ENCODE data around the gene STK38. TPM values are rescaled to one million over a fixed set of nuclear protein-coding genes. Genes with fewer than 3 reads are reported as not detected.

The STK38 gene
- total and polyA plus RNA-seq, 3 experiments from 2014 or later, result 44.9 to 110 (median 47.6) TPM

DNA sequence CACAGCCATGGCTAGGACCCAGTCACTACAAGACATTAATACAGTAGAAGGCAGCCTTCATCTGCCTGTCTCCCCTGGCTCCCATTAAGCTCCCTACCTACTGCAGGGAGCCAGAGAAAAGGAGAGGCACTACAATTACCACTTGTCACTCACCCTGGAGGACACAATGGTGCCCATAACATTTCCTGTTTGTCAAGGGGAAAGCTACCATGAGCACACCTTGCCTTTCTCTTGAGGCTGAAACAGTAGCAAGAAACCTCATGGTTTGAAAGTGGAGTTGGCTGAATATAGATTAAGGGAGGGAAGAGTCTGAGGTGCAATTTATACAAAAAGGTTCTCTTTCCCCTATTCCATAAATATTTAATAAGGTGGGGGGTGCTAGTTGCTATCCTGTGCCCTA is 27.9 kb downstream of the STK38 start:
- H3K36me3 Mint-ChIP-seq, result peaks cover 15 to 92% (median 26%) of the 10 kb centered on the region in 3 donors
- peaks cover 49 to 81% (median 60%) of the 10 kb centered on the region in 3 donors for H3K4me1 Mint-ChIP-seq
- Histone ChIP-seq H3K4me1 (ENCODE audit: insufficient read depth, low read length) (peaks cover 47% of the 10 kb centered on the region), H3K27ac (ENCODE audit: low read depth, low read length) (no peak overlapping the region), H3K36me3 (ENCODE audit: insufficient read depth, low read length) (peaks cover 71% of the 10 kb centered on the region), H3K9me3 (ENCODE audit: low read length) (no peaks in the 10 kb centered on the region), H3K27me3 (ENCODE audit: insufficient read depth, low read length, poor library complexity, severe bottlenecking) (no peaks in the 10 kb centered on the region), H3K4me3 (ENCODE audit: low read length) (no peak overlapping the region)
- no peaks in the 10 kb centered on the region for H3K9me3 Mint-ChIP-seq
- no peak for DNase-seq
- no peak overlapping the region for H3K4me3 Mint-ChIP-seq
- H3K27ac Mint-ChIP-seq, result peak overlapping the region in 7 of 8 donors; percentile 2 to 55 (median 28)
- ChIA-PET POLR2A (no interaction called here), CTCF (interaction anchor here (1.4 to 2.5 kb wide), 3 partner anchors 8 to 96 kb away, joined by 3 to 5 read pairs (median 4); no protein-coding TSS in a partner anchor)
- no peaks in the 10 kb centered on the region for H3K27me3 Mint-ChIP-seq

DNA sequence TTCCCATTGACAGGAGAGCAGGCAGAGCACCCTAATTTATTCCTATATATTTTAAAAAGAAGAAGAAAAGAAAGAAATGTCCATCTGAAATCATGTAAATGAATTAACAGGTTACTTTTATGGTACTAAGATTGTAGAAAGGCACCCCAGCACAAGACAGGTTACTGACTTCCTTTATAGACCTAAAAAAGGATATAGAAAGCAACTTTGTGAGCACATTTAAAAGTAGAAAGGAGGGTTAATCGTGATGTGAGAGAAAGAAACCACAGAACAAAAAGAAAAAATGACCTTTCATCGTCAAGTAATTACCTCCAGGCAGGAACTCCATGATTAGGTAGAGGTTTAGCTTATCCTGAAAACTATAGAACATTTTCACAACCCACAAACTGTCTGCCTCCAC is 29.9 kb downstream of the STK38 start:
- Mint-ChIP-seq H3K27ac (peak overlapping the region in 5 of 8 donors; percentile 24 to 56 (median 33)), H3K9me3 (no peaks in the 10 kb centered on the region), H3K27me3 (no peaks in the 10 kb centered on the region), H3K4me1 (peaks cover 45 to 70% (median 47%) of the 10 kb centered on the region in 3 donors), H3K36me3 (peaks cover 2 to 87% (median 17%) of the 10 kb centered on the region in 3 donors), H3K4me3 (no peak overlapping the region)
- DNase-seq, result no peak
- Histone ChIP-seq H3K27ac (ENCODE audit: low read depth, low read length) (no peak overlapping the region), H3K4me3 (ENCODE audit: low read length) (no peak overlapping the region), H3K9me3 (ENCODE audit: low read length) (no peaks in the 10 kb centered on the region), H3K4me1 (ENCODE audit: insufficient read depth, low read length) (peaks cover 47% of the 10 kb centered on the region), H3K36me3 (ENCODE audit: insufficient read depth, low read length) (peaks cover 68% of the 10 kb centered on the region), H3K27me3 (ENCODE audit: insufficient read depth, low read length, poor library complexity, severe bottlenecking) (no peaks in the 10 kb centered on the region)
- ChIA-PET POLR2A (no interaction called here), CTCF (interaction anchor here (2.5 kb wide), 1 partner anchor 10 kb away, joined by 5 read pairs; no protein-coding TSS in a partner anchor)

DNA sequence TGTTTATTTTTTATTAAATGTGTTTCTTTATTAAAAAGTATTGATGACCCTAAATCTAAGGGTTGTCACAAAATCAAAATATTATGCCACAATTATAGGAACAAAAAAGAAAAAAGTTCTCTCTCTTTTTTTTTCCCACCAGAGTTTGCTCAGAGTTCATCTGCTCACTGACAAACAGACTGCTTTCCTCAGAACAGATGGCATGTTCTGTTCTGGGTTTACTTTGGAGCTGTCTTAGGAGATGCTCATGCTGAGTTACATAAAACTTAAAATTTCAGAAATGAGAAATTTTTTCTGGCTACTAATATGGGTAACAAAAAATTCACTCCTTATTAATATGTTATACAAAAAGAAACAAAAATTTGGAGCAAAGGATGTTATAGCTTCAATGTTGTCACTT is 30.3 kb downstream of the STK38 start:
- Mint-ChIP-seq H3K27me3 (no peaks in the 10 kb centered on the region), H3K36me3 (peaks cover 6 to 87% (median 18%) of the 10 kb centered on the region in 3 donors)
- H3K27ac ChIP-seq (ENCODE audit: low read depth, low read length), result no peak overlapping the region

DNA sequence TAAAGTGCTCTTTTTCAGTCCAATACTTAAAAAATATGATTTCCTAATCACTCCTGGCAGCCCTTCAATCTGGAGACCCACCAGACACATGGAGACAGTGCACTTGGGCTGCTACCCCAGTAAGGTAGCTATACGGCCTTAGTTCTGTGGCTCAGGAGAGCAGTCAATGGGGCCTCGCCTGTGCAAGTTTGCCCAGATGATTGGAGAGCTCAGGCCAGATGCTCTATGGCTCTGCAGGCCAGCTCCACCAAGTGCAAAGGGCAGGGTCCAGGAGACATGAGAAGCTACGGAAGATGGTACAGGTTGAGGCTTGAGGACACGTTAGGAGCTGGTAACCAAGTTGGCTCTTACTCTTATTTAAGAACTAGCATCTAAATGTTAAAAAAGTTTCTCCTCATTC is 30.7 kb downstream of the STK38 start:
- POLR2A ChIA-PET, result no interaction called here
- CTCF ChIA-PET, result no interaction called here
- no peaks in the 10 kb centered on the region for H3K27me3 Mint-ChIP-seq
- peaks cover 47% of the 10 kb centered on the region for H3K4me1 ChIP-seq (ENCODE audit: insufficient read depth, low read length)
- H3K36me3 Mint-ChIP-seq, result peaks cover 7 to 87% (median 20%) of the 10 kb centered on the region in 3 donors
- H3K27me3 ChIP-seq (ENCODE audit: insufficient read depth, low read length, poor library complexity, severe bottlenecking), result no peaks in the 10 kb centered on the region
- H3K27ac ChIP-seq (ENCODE audit: low read depth, low read length), result no peak overlapping the region
- DNase-seq, result no peak
- H3K4me1 Mint-ChIP-seq, result peaks cover 45 to 68% (median 52%) of the 10 kb centered on the region in 3 donors
- H3K9me3 Mint-ChIP-seq, result no peaks in the 10 kb centered on the region
- H3K27ac Mint-ChIP-seq, result peak overlapping the region in 5 of 8 donors; percentile 3 to 93 (median 83)
- H3K4me3 ChIP-seq (ENCODE audit: low read length), result no peak overlapping the region
- H3K36me3 ChIP-seq (ENCODE audit: insufficient read depth, low read length), result peaks cover 67% of the 10 kb centered on the region
- H3K4me3 Mint-ChIP-seq, result no peak overlapping the region
- no peaks in the 10 kb centered on the region for H3K9me3 ChIP-seq (ENCODE audit: low read length)

More for the DNA sequence above, 30.3 kb downstream of the STK38 start:
- POLR2A ChIA-PET, result no interaction called here
- DNase-seq, result no peak
- peak overlapping the region in 4 of 8 donors; percentile 24 to 56 (median 42) for H3K27ac Mint-ChIP-seq
- Histone ChIP-seq H3K36me3 (ENCODE audit: insufficient read depth, low read length) (peaks cover 68% of the 10 kb centered on the region), H3K4me3 (ENCODE audit: low read length) (no peak overlapping the region), H3K4me1 (ENCODE audit: insufficient read depth, low read length) (peaks cover 47% of the 10 kb centered on the region), H3K27me3 (ENCODE audit: insufficient read depth, low read length, poor library complexity, severe bottlenecking) (no peaks in the 10 kb centered on the region), H3K9me3 (ENCODE audit: low read length) (no peaks in the 10 kb centered on the region)
- no peaks in the 10 kb centered on the region for H3K9me3 Mint-ChIP-seq
- CTCF ChIA-PET, result interaction anchor here (2.5 kb wide), 1 partner anchor 10 kb away, joined by 5 read pairs; no protein-coding TSS in a partner anchor
- H3K4me1 Mint-ChIP-seq, result peaks cover 45 to 70% (median 50%) of the 10 kb centered on the region in 3 donors
- H3K4me3 Mint-ChIP-seq, result no peak overlapping the region

DNA sequence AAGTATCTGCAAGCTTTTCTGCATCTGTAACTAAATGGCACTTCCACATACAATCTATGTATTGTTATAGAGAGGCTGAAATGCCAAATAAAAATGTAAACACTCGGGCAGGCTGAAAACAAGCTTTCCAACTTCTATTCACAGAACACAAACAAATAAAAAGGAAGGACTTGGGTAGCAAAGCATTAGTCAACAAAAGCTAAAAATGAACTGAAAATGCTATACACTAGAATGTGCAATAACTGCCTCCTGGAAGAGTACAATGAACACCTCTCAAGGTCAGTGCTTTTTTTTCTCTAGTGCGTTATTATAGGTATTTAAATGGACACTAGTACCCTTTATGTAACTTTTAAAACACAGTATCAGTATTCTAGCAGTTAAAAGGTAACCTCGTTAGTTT is 31.4 kb downstream of the STK38 start:
- Histone ChIP-seq H3K4me1 (ENCODE audit: insufficient read depth, low read length) (peaks cover 47% of the 10 kb centered on the region), H3K9me3 (ENCODE audit: low read length) (no peaks in the 10 kb centered on the region), H3K36me3 (ENCODE audit: insufficient read depth, low read length) (peaks cover 68% of the 10 kb centered on the region), H3K27me3 (ENCODE audit: insufficient read depth, low read length, poor library complexity, severe bottlenecking) (no peaks in the 10 kb centered on the region), H3K4me3 (ENCODE audit: low read length) (no peak overlapping the region), H3K27ac (ENCODE audit: low read depth, low read length) (no peak overlapping the region)
- Mint-ChIP-seq H3K27ac (peak overlapping the region in 6 of 8 donors; percentile 55 to 93 (median 80)), H3K36me3 (peaks cover 7 to 90% (median 19%) of the 10 kb centered on the region in 3 donors), H3K27me3 (no peaks in the 10 kb centered on the region), H3K4me1 (peaks cover 45 to 64% (median 52%) of the 10 kb centered on the region in 3 donors), H3K9me3 (no peaks in the 10 kb centered on the region), H3K4me3 (no peak overlapping the region)
- DNase-seq, result no peak
- ChIA-PET CTCF (interaction anchor here (0.7 kb wide), 1 partner anchor 457 kb away, joined by 3 read pairs; no protein-coding TSS in a partner anchor), POLR2A (no interaction called here)

DNA sequence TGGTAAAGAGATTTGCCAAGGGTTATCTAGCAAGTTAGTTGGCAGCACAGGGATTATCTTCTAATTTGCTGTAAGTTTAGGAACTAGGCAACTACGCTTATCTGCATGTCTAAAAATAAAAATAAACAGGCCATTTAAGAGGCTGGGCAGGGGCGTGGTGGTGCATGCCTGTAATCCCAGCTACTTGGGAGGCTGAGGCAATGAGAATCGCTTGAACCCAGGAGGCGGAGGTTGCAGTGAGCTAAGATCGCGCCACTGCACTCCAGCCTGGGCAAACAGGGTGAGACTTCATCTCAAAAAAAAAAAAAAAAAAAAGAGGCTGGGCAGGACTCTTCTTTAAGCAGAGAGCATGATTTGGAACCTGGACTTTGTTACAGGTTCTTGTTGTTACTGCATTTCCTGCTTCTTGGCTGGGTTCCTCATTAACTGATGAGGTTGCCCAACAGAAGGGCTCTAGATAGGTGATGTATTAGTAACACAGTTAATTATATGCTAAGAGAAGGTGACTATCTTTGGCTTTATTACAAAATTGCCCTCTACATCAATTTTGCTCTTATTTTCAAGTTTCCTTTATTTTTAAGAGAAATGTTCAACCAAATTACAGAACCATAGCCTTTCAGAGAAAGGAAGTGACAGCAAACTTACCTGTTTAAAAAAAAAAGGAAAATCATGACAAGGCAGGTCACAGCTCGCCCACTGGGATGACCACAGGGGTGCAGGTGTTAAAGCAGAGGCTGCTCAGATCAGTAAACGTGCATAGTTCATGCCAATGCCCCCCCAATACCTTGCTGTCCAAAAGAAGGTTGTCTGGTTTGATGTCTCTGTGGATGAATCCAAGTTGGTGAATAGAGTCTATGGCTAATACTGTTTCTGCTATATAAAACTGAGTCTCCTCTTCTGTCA is 32.5 kb downstream of the STK38 start:
- POLR2A ChIA-PET, result no interaction called here
- no peaks in the 10 kb centered on the region for H3K9me3 Mint-ChIP-seq
- no peak overlapping the region for H3K27ac ChIP-seq (ENCODE audit: low read depth, low read length)
- H3K27me3 ChIP-seq (ENCODE audit: insufficient read depth, low read length, poor library complexity, severe bottlenecking), result no peaks in the 10 kb centered on the region
- peaks cover 40% of the 10 kb centered on the region for H3K4me1 ChIP-seq (ENCODE audit: insufficient read depth, low read length)
- no peak overlapping the region for H3K4me3 ChIP-seq (ENCODE audit: low read length)
- H3K27ac Mint-ChIP-seq, result peak overlapping the region; percentile 43 to 93 (median 80)
- H3K4me3 Mint-ChIP-seq, result peak overlapping the region in 2 of 7 donors; percentile 5 to 47
- peaks cover 4 to 90% (median 18%) of the 10 kb centered on the region in 3 donors for H3K36me3 Mint-ChIP-seq
- CTCF ChIA-PET, result interaction anchor here (0.7 kb wide), 1 partner anchor 456 kb away, joined by 3 read pairs; no protein-coding TSS in a partner anchor
- peaks cover 41 to 54% (median 44%) of the 10 kb centered on the region in 3 donors for H3K4me1 Mint-ChIP-seq
- peaks cover 68% of the 10 kb centered on the region for H3K36me3 ChIP-seq (ENCODE audit: insufficient read depth, low read length)
- no peaks in the 10 kb centered on the region for H3K27me3 Mint-ChIP-seq
- no peaks in the 10 kb centered on the region for H3K9me3 ChIP-seq (ENCODE audit: low read length)
- DNase-seq, result peak in 1 of 5 donors; percentile 38

DNA sequence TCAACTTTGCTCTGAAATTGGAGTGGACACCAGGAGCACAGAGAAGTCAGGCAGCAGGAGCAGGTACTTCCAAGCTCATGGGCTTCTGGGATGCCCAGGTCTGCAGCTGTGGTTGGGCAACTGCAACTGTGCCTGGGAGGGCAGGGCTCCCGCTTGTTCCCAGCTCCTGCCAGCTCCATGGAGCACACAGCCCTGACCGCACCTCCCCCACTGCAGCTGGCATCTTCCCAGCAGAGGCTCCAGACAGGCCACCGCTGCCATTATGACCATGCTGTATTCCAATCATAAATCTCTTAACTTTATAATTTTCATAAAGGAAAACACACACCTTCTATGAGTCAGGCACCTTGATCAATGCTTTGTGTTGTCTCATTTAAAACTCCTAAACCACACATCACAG is 36.9 kb downstream of the STK38 start:
- no peaks in the 10 kb centered on the region for H3K9me3 ChIP-seq (ENCODE audit: low read length)
- no peak overlapping the region for H3K27ac ChIP-seq (ENCODE audit: low read depth, low read length)
- H3K4me1 Mint-ChIP-seq, result peaks cover 35 to 53% (median 42%) of the 10 kb centered on the region in 3 donors
- H3K27me3 Mint-ChIP-seq, result no peaks in the 10 kb centered on the region
- peaks cover 54% of the 10 kb centered on the region for H3K36me3 ChIP-seq (ENCODE audit: insufficient read depth, low read length)
- DNase-seq, result no peak
- ChIA-PET POLR2A (no interaction called here), CTCF (no interaction called here)
- H3K9me3 Mint-ChIP-seq, result no peaks in the 10 kb centered on the region
- no peak overlapping the region for H3K4me3 Mint-ChIP-seq
- H3K4me1 ChIP-seq (ENCODE audit: insufficient read depth, low read length), result peaks cover 32% of the 10 kb centered on the region
- no peak overlapping the region for H3K4me3 ChIP-seq (ENCODE audit: low read length)
- H3K36me3 Mint-ChIP-seq, result peaks cover 6 to 91% (median 32%) of the 10 kb centered on the region in 3 donors
- peak overlapping the region in 3 of 8 donors; percentile 45 to 75 (median 46) for H3K27ac Mint-ChIP-seq
- H3K27me3 ChIP-seq (ENCODE audit: insufficient read depth, low read length, poor library complexity, severe bottlenecking), result no peaks in the 10 kb centered on the region

DNA sequence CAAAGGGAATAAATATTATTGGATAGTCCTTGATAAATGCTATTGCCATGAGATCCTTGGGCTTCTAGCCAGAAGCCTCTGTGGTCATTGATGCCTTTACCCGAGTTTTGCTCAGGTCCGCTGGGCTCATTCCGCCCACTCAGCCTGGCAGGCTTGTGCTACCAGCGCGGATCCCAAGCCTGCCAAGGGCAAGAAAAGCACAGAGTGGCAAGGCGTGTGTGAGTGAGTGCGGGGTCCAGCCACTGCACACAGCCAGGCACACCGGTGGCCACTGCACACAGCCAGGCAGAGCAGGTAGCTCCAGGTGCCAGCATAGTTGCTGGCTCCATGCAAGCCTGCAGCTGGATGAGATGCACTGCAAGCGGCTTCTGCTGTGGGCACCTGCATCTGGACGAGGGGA is 38.7 kb downstream of the STK38 start:
- H3K9me3 Mint-ChIP-seq, result no peaks in the 10 kb centered on the region
- Histone ChIP-seq H3K27me3 (ENCODE audit: insufficient read depth, low read length, poor library complexity, severe bottlenecking) (no peaks in the 10 kb centered on the region), H3K9me3 (ENCODE audit: low read length) (no peaks in the 10 kb centered on the region), H3K4me3 (ENCODE audit: low read length) (no peak overlapping the region), H3K4me1 (ENCODE audit: insufficient read depth, low read length) (peaks cover 37% of the 10 kb centered on the region), H3K36me3 (ENCODE audit: insufficient read depth, low read length) (peaks cover 58% of the 10 kb centered on the region), H3K27ac (ENCODE audit: low read depth, low read length) (no peak overlapping the region)
- no peaks in the 10 kb centered on the region for H3K27me3 Mint-ChIP-seq
- POLR2A ChIA-PET, result no interaction called here
- DNase-seq, result no peak
- peaks cover 15 to 94% (median 29%) of the 10 kb centered on the region in 3 donors for H3K36me3 Mint-ChIP-seq
- CTCF ChIA-PET, result interaction anchor here (1.1 kb wide), 1 partner anchor 18 kb away, joined by 3 read pairs; no protein-coding TSS in a partner anchor
- H3K4me3 Mint-ChIP-seq, result no peak overlapping the region
- peak overlapping the region in 4 of 8 donors; percentile 26 to 72 (median 57) for H3K27ac Mint-ChIP-seq
- peaks cover 35 to 53% (median 48%) of the 10 kb centered on the region in 3 donors for H3K4me1 Mint-ChIP-seq

All from CD8-positive, alpha-beta memory T cell (primary cell).